GM12865 (cell line): ENCODE results near the gene MYOCOS.

ENCODE experiments used
- DNase-seq: peaks from one replicate; pipeline ENCODE4 v3.0.0; 2010; ENCODE audit warnings: low read depth
- H3K4me3 ChIP-seq: 2 replicates; pipeline ENCODE4 v1.5.1; 2011; ENCODE audit warnings: mild to moderate bottlenecking, low read depth, low read length, control low read depth
- CTCF ChIP-seq: IDR thresholded peaks from 2 replicates; pipeline ENCODE4 v1.5.1; 2011; ENCODE audit warnings: low read length, control low read depth, low read depth, inconsistent platforms; ENCODE audit not compliant: insufficient read depth; ENCODE audit errors: missing control alignments

MYOCOS gene

GRCh38 chr1:171622152-171622462 is at the start of gene MYOCOS:
MYOCOS (plus strand) TSS chr1:171622243; CDS start chr1:171623884, 1,641 bp downstream.
- no peak for TF ChIP-seq CTCF
- no peak within 1 kb of the TSS for H3K4me3 ChIP-seq
- DNase-seq, result no peak

- H3K4me3 ChIP-seq, result no peak overlapping the region
- no peak for DNase-seq
- TF ChIP-seq CTCF, result no peak
Measured at GRCh38 chr1:171576144-171576543, 45.9 kb upstream of the MYOCOS start.

- TF ChIP-seq CTCF, result no peak
- no peak overlapping the region for H3K4me3 ChIP-seq
- no peak for DNase-seq
Measured at GRCh38 chr1:171581226-171581625, 40.8 kb upstream of the MYOCOS start.

GRCh38 chr1:171581766-171582165 is 40.3 kb upstream of the MYOCOS start:
- no peak for TF ChIP-seq CTCF
- H3K4me3 ChIP-seq, result no peak overlapping the region
- no peak for DNase-seq

GRCh38 chr1:171582589-171582988 is 39.5 kb upstream of the MYOCOS start:
- no peak for TF ChIP-seq CTCF
- H3K4me3 ChIP-seq, result no peak overlapping the region
- no peak for DNase-seq

- no peak for TF ChIP-seq CTCF
- no peak overlapping the region for H3K4me3 ChIP-seq
- no peak for DNase-seq
Measured at GRCh38 chr1:171583591-171584201, 38.3 kb upstream of the MYOCOS start.

- no peak for DNase-seq
- TF ChIP-seq CTCF, result no peak
Measured at GRCh38 chr1:171585715-171586114, 36.3 kb upstream of the MYOCOS start.

More at GRCh38 chr1:171585715-171586114, 36.3 kb upstream of the MYOCOS start:
- H3K4me3 ChIP-seq, result no peak overlapping the region
